Measurements from ENCODE around the gene ARNT2.

ARNT2 gene

DNA sequence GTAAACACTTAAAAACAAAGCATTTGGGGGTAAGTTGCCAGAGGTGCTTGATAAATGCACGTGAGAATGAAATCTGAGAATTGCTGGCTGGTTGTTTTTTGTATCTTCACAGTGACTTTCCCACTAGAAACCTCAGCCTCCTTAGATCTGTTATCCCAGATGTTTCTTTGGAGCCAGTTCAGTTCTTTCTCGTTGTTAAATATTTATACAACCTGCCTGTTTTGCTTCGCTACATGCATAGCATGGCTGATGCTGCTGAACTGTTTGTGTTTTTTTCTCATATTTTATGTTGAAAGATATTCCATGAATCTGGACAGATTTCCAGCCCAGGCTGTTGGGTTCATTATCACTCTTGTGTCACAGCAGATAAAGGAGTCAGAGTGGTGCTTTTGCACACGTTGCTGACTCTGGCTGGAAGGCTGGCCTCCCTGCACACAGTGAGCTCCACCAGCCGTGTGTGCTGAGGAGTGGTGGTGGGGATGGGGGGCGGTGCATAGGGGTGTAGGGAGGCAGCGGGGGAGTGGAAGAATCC lies 80.2 kb downstream of the ARNT2 start:
- Histone ChIP-seq H3K4me1 (ENCODE audit: insufficient read depth, insufficient read length) (peaks cover 11% of the 10 kb centered on the region), H3K9me3 (ENCODE audit: insufficient read depth, low read length) (no peaks in the 10 kb centered on the region), H3K4me3 (ENCODE audit: insufficient read length, low read depth) (no peak overlapping the region), H3K27me3 (ENCODE audit: insufficient read depth, insufficient read length) (no peaks in the 10 kb centered on the region), H3K36me3 (ENCODE audit: insufficient read depth, insufficient read length, low read length) (no peaks in the 10 kb centered on the region), H3K9ac (ENCODE audit: insufficient read length, low read depth) (no peak overlapping the region)
- DNase-seq (ENCODE audit: low read depth, low spot score) = no peak
- TF ChIP-seq ZNF274 (IDR thresholded peaks at IDR 0.05; ENCODE audit: low read depth, low read length) = no peak
- TF ChIP-seq YY1 (IDR thresholded peaks at IDR 0.05; ENCODE audit: insufficient read depth, insufficient read length) = no peak
- no peak for TF ChIP-seq SUZ12 (IDR thresholded peaks at IDR 0.05; ENCODE audit: extremely low read depth, insufficient read depth, insufficient read length)

DNA sequence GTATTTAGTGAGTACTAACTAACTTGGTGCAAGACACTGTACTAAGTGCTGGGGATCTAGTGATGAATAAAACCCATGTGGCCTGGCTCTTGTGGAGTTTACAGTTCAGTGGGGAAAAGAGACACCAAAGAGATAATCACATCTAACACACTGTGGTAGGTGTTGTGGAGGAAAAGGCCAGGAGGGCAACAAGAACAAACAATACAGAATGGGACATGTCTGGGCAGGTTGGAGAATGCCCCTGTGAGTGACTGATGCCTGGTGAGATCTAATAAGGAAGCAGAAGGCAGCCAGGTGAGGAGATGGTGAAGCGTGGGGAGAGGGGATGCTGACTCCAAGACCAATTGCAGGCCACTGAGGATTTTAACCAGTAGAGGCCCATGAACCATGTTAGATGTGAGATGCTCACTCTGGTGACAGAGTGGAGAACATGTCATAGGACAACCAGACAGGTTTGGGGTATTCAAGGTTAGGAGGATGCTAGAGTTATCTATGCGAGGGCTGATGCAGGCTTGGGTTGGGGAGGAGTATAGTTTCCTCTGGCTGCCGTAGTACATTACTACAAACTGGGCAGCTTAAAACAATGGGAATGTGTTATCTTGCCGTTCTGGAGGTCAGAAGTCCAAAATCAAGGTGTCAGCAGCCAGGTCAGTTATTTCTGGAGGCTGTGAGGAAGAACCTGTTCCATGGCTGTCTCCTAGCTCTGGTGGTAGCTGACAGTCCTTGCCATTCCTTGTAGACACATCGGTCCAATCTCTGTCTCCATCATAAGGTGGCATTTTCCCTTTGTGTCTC lies 81.4 kb downstream of the ARNT2 start:
- no peak for DNase-seq (ENCODE audit: low read depth, low spot score)
- H3K36me3 ChIP-seq (ENCODE audit: insufficient read depth, insufficient read length, low read length) = no peaks in the 10 kb centered on the region
- no peak overlapping the region for H3K4me3 ChIP-seq (ENCODE audit: insufficient read length, low read depth)
- no peak overlapping the region for H3K9ac ChIP-seq (ENCODE audit: insufficient read length, low read depth)
- no peaks in the 10 kb centered on the region for H3K9me3 ChIP-seq (ENCODE audit: insufficient read depth, low read length)
- no peaks in the 10 kb centered on the region for H3K27me3 ChIP-seq (ENCODE audit: insufficient read depth, insufficient read length)
- H3K4me1 ChIP-seq (ENCODE audit: insufficient read depth, insufficient read length) = peaks cover 3% of the 10 kb centered on the region
- no peak for TF ChIP-seq YY1 (IDR thresholded peaks at IDR 0.05; ENCODE audit: insufficient read depth, insufficient read length)

DNA sequence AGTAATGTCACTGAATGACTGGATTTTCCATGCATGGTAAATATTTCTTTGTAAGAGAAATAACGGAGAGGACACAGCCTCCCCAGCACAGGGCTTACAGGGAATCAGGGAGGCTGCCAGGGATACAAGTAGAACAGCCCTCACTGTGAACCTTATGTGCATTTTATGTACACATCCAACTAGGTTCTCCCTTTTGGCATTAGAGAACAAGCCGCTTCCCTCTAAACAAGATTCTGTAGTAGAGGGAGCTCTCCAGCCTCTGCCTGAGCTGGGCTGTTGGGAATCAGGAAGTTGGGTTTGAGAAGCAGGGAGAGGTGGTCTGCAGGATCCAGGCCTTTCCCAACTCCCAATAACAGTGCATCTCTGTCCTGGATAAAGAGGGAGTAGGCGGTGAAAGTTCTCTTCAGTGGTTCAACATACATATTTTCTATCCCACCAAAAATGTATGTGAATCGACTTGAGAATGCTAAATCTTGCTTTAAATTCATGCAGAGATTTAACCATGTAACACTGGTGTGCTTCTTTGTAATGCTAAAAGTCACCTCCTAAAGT lies 83.7 kb downstream of the ARNT2 start:
- Histone ChIP-seq H3K4me3 (ENCODE audit: insufficient read length, low read depth) (no peak overlapping the region), H3K36me3 (ENCODE audit: insufficient read depth, insufficient read length, low read length) (no peaks in the 10 kb centered on the region), H3K9me3 (ENCODE audit: insufficient read depth, low read length) (no peaks in the 10 kb centered on the region), H3K9ac (ENCODE audit: insufficient read length, low read depth) (no peak overlapping the region), H3K4me1 (ENCODE audit: insufficient read depth, insufficient read length) (no peaks in the 10 kb centered on the region), H3K27me3 (ENCODE audit: insufficient read depth, insufficient read length) (no peaks in the 10 kb centered on the region)
- TF ChIP-seq YY1 (IDR thresholded peaks at IDR 0.05; ENCODE audit: insufficient read depth, insufficient read length) (no peak), SUZ12 (IDR thresholded peaks at IDR 0.05; ENCODE audit: extremely low read depth, insufficient read depth, insufficient read length) (no peak), ZNF274 (IDR thresholded peaks at IDR 0.05; ENCODE audit: low read depth, low read length) (no peak)
- no peak for DNase-seq (ENCODE audit: low read depth, low spot score)

DNA sequence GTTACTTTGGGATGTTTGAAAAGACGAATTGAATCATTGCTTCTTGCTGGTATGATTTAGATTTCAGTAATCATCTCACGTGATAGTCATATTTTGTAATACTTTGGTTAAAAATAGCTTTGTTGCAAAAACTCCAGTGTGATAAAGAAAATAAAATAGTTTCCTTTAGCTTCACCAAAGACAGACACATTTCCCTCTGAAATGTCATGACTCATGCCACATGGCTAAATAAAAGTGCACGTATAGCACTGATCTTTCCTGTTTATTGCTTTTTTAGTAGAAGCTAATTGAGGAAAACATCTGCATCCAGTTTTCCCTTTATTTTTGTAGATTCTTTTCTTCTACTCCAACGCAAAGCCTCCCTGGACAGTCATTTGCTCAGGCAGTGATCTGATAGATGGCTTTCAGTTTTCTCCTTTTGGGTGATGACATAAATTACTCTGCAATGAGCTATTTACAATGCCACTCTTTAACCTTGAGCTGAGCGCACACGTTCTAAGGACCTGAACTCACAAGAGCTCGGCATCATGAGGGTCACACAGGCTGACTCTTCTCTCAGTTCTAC lies 84.9 kb downstream of the ARNT2 start:
- no peaks in the 10 kb centered on the region for H3K9me3 ChIP-seq (ENCODE audit: insufficient read depth, low read length)
- no peak overlapping the region for H3K4me3 ChIP-seq (ENCODE audit: insufficient read length, low read depth)
- no peak for DNase-seq (ENCODE audit: low read depth, low spot score)
- no peaks in the 10 kb centered on the region for H3K27me3 ChIP-seq (ENCODE audit: insufficient read depth, insufficient read length)
- H3K4me1 ChIP-seq (ENCODE audit: insufficient read depth, insufficient read length) = no peaks in the 10 kb centered on the region
- TF ChIP-seq SUZ12 (IDR thresholded peaks at IDR 0.05; ENCODE audit: extremely low read depth, insufficient read depth, insufficient read length) (no peak), YY1 (IDR thresholded peaks at IDR 0.05; ENCODE audit: insufficient read depth, insufficient read length) (no peak), ZNF274 (IDR thresholded peaks at IDR 0.05; ENCODE audit: low read depth, low read length) (no peak)
- no peaks in the 10 kb centered on the region for H3K36me3 ChIP-seq (ENCODE audit: insufficient read depth, insufficient read length, low read length)
- H3K9ac ChIP-seq (ENCODE audit: insufficient read length, low read depth) = no peak overlapping the region

DNA sequence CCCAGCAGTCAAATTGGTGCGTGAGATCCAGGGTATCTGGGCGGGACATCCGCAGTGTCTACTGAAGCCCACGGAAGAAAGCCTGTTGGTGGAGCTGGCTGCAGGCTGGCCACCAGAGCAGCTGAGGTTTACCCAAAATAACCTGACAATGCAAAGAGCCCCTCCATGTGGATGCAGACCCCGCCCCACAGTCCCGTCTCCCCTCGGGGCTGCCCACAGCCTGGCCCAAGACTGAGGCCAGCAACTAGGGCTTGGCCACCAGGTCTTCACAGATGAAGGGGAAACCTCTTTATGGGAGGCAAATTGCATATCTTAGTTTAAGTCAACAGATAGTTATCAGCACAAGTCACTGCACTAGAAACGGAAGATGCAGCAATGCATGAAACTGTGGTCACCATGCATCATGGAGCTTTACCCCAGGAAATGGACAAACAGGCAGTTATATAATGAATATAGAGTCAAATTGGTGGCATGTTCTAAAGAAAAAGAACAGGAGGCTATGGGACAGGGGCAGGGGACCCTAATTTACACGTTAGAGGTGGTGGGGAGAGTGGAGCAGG lies 86.3 kb downstream of the ARNT2 start:
- H3K4me3 ChIP-seq (ENCODE audit: insufficient read length, low read depth) = no peak overlapping the region
- no peak for DNase-seq (ENCODE audit: low read depth, low spot score)
- H3K4me1 ChIP-seq (ENCODE audit: insufficient read depth, insufficient read length) = peaks cover under 1% of the 10 kb centered on the region
- H3K27me3 ChIP-seq (ENCODE audit: insufficient read depth, insufficient read length) = no peaks in the 10 kb centered on the region
- no peak overlapping the region for H3K9ac ChIP-seq (ENCODE audit: insufficient read length, low read depth)
- H3K9me3 ChIP-seq (ENCODE audit: insufficient read depth, low read length) = no peaks in the 10 kb centered on the region
- H3K36me3 ChIP-seq (ENCODE audit: insufficient read depth, insufficient read length, low read length) = no peaks in the 10 kb centered on the region
- TF ChIP-seq SUZ12 (IDR thresholded peaks at IDR 0.05; ENCODE audit: extremely low read depth, insufficient read depth, insufficient read length) = no peak
- TF ChIP-seq YY1 (IDR thresholded peaks at IDR 0.05; ENCODE audit: insufficient read depth, insufficient read length) = no peak
- no peak for TF ChIP-seq ZNF274 (IDR thresholded peaks at IDR 0.05; ENCODE audit: low read depth, low read length)

DNA sequence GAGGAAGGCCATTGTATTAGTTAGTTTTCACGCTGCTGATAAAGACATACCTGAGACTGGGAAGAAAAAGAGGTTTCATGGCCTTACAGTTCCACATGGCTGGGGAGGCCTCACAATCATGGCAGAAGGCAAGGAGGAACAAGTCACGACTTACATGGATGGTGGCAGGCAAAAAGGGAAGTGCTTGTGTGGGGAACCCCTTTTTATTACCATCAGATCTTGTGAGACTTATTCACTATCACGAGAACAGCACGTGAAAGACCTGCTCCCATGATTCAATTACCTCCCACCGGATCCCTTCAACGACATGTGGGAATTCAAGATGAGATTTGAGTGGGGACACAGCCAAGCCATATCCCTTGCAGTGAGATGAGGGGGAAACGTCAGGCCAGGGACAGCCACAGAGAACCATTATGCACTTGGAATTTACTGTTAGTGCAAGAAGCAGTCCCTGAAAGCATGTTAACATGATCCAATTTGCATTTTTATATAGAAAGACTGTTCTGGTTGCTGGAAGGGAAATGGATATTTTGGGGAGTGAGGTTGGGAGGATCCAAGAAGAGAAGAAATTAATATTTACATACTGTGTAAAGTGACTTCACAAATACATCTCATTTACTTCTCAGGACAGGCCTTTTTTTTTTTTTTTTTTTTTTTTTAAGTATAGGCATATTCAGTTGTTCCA lies 87.1 kb downstream of the ARNT2 start:
- no peak for TF ChIP-seq ZNF274 (IDR thresholded peaks at IDR 0.05; ENCODE audit: low read depth, low read length)
- TF ChIP-seq SUZ12 (IDR thresholded peaks at IDR 0.05; ENCODE audit: extremely low read depth, insufficient read depth, insufficient read length) = no peak
- TF ChIP-seq YY1 (IDR thresholded peaks at IDR 0.05; ENCODE audit: insufficient read depth, insufficient read length) = no peak
- H3K4me1 ChIP-seq (ENCODE audit: insufficient read depth, insufficient read length) = peaks cover 4% of the 10 kb centered on the region
- no peak overlapping the region for H3K4me3 ChIP-seq (ENCODE audit: insufficient read length, low read depth)
- H3K9ac ChIP-seq (ENCODE audit: insufficient read length, low read depth) = no peak overlapping the region
- no peaks in the 10 kb centered on the region for H3K27me3 ChIP-seq (ENCODE audit: insufficient read depth, insufficient read length)
- H3K36me3 ChIP-seq (ENCODE audit: insufficient read depth, insufficient read length, low read length) = no peaks in the 10 kb centered on the region
- H3K9me3 ChIP-seq (ENCODE audit: insufficient read depth, low read length) = no peaks in the 10 kb centered on the region
- DNase-seq (ENCODE audit: low read depth, low spot score) = no peak

Data from NT2/D1 (cell line).